Breast epithelium (tissue), 3 donors: ENCODE measurements around the gene UGT1A8.

Source experiments
- CTCF ChIP-seq, 3 donors: fragments of 450-650 bp; IDR thresholded peaks; one replicate each; pipeline ENCODE4 v1.5.1; 2016 to 2017; ENCODE audit warnings: antibody characterized with exemption in 3 of 3, mild to moderate bottlenecking in 3 of 3, moderate library complexity in 3 of 3
- POLR2A ChIP-seq: fragments of 450-650 bp; IDR thresholded peaks from one replicate; pipeline ENCODE4 v1.6.1; 2016; ENCODE audit warnings: antibody characterized with exemption, mild to moderate bottlenecking, moderate library complexity
- POLR2AphosphoS5 ChIP-seq, 3 donors: sonication (generic); formaldehyde crosslinking; IDR thresholded peaks; one replicate each; pipeline ENCODE4 v1.6.1; 2017; ENCODE audit warnings: antibody characterized with exemption in 3 of 3

GRCh38 chr2:233766416-233766815 lies 149.0 kb downstream of the UGT1A8 start:
- no peak for TF ChIP-seq POLR2AphosphoS5 (IDR thresholded peaks at IDR 0.05)
- TF ChIP-seq CTCF (IDR thresholded peaks at IDR 0.05), result no peak
- TF ChIP-seq POLR2A, result no peak
